ENCODE results near the gene PAX9.
A peak's percentile ranks its signal among the peaks of the same experiment; 100 is the strongest.

PAX9 gene

GRCh38 chr14:36661506-36662257, at the start of gene PAX9:
Gene PAX9 (plus strand): TSS chr14:36661860. CDS start chr14:36662090, 230 bp downstream.
- peaks cover 0 to 4% (median 0%) of the 10 kb centered on the region in 11 experiments; a peak in 1 of 22 replicates for H3K36me3 ChIP-seq
- peaks cover 0 to 8% (median 3%) of the 10 kb centered on the region in 11 experiments; a peak in 4 of 22 replicates for H4K20me1 ChIP-seq
- peak within 1 kb of the TSS; percentile 59 to 79 (median 68) for H3K4me2 ChIP-seq
- peaks cover 48 to 62% (median 52%) of the 10 kb centered on the region in 11 experiments for H3K27me3 ChIP-seq
- no peak within 1 kb of the TSS for H3K27ac ChIP-seq
- H3K4me1 ChIP-seq: peaks cover 20 to 36% (median 29%) of the 10 kb centered on the region in 10 experiments
- no peak for TF ChIP-seq Cebpa-rat (IDR thresholded peaks at IDR 0.05)
- H3K9me3 ChIP-seq (replicated peaks in 1 of 11): peaks cover 39 to 65% (median 54%) of the 10 kb centered on the region in 11 experiments
- peak within 1 kb of the TSS in 9 of 10 experiments; percentile 9 to 62 (median 44); a peak in 14 of 20 replicates for H3K4me3 ChIP-seq
- no peak within 1 kb of the TSS for H3K9ac ChIP-seq

GRCh38 chr14:36617824-36618223, 43.8 kb upstream of the PAX9 start:
- no peak overlapping the region for H3K4me2 ChIP-seq
- peaks cover 0 to 4% (median 0%) of the 10 kb centered on the region in 10 experiments; a peak in 4 of 20 replicates for H3K4me1 ChIP-seq
- H3K27ac ChIP-seq: no peak overlapping the region
- no peaks in the 10 kb centered on the region for H3K36me3 ChIP-seq
- H4K20me1 ChIP-seq: no peaks in the 10 kb centered on the region
- no peaks in the 10 kb centered on the region for H3K27me3 ChIP-seq
- H3K9me3 ChIP-seq (replicated peaks in 1 of 11): peaks cover 0 to 15% (median 5%) of the 10 kb centered on the region in 11 experiments; a peak in 8 of 22 replicates
- H3K4me3 ChIP-seq: no peak overlapping the region
- H3K9ac ChIP-seq: no peak overlapping the region
- TF ChIP-seq Cebpa-rat (IDR thresholded peaks at IDR 0.05): no peak

- no peak overlapping the region for H3K9ac ChIP-seq
- no peaks in the 10 kb centered on the region for H3K27me3 ChIP-seq
- H3K4me1 ChIP-seq: peaks cover 0 to 4% (median 0%) of the 10 kb centered on the region in 10 experiments; a peak in 4 of 20 replicates
- H3K27ac ChIP-seq: no peak overlapping the region
- H3K4me3 ChIP-seq: no peak overlapping the region
- no peak for TF ChIP-seq Cebpa-rat (IDR thresholded peaks at IDR 0.05)
- H3K4me2 ChIP-seq: no peak overlapping the region
- H3K36me3 ChIP-seq: no peaks in the 10 kb centered on the region
- no peaks in the 10 kb centered on the region for H4K20me1 ChIP-seq
- H3K9me3 ChIP-seq (replicated peaks in 1 of 11): peaks cover 0 to 15% (median 5%) of the 10 kb centered on the region in 11 experiments; a peak in 8 of 22 replicates
These were observed 43.0 kb upstream of the PAX9 start for GRCh38 chr14:36618641-36619040.

GRCh38 chr14:36619131-36619530, 42.5 kb upstream of the PAX9 start:
- Histone ChIP-seq H3K4me3 (no peak overlapping the region), H3K36me3 (no peaks in the 10 kb centered on the region), H3K4me1 (peaks cover 0 to 4% (median 0%) of the 10 kb centered on the region in 10 experiments; a peak in 3 of 20 replicates), H4K20me1 (no peaks in the 10 kb centered on the region), H3K4me2 (no peak overlapping the region), H3K9ac (no peak overlapping the region), H3K27me3 (no peaks in the 10 kb centered on the region), H3K27ac (no peak overlapping the region), H3K9me3 (replicated peaks in 1 of 11) (peaks cover 0 to 14% (median 5%) of the 10 kb centered on the region in 11 experiments; a peak in 8 of 22 replicates)
- TF ChIP-seq Cebpa-rat (IDR thresholded peaks at IDR 0.05): no peak

GRCh38 chr14:36619853-36620252, 41.8 kb upstream of the PAX9 start:
- H3K36me3 ChIP-seq: no peaks in the 10 kb centered on the region
- no peaks in the 10 kb centered on the region for H3K27me3 ChIP-seq
- peaks cover 0 to 14% (median 5%) of the 10 kb centered on the region in 11 experiments; a peak in 6 of 22 replicates for H3K9me3 ChIP-seq (replicated peaks in 1 of 11)
- no peak overlapping the region for H3K9ac ChIP-seq
- no peak for TF ChIP-seq Cebpa-rat (IDR thresholded peaks at IDR 0.05)
- H3K4me2 ChIP-seq: no peak overlapping the region
- H4K20me1 ChIP-seq: no peaks in the 10 kb centered on the region
- H3K4me3 ChIP-seq: no peak overlapping the region
- no peak overlapping the region for H3K27ac ChIP-seq
- peaks cover 0 to 4% (median 0%) of the 10 kb centered on the region in 10 experiments; a peak in 3 of 20 replicates for H3K4me1 ChIP-seq

GRCh38 chr14:36625014-36625413, 36.6 kb upstream of the PAX9 start:
- Histone ChIP-seq H3K4me3 (no peak overlapping the region), H3K9me3 (replicated peaks in 1 of 11) (peaks cover 0 to 14% (median 5%) of the 10 kb centered on the region in 11 experiments; a peak in 6 of 22 replicates), H3K4me2 (no peak overlapping the region), H3K27ac (no peak overlapping the region), H3K4me1 (no peaks in the 10 kb centered on the region), H3K36me3 (no peaks in the 10 kb centered on the region), H3K27me3 (no peaks in the 10 kb centered on the region), H3K9ac (no peak overlapping the region), H4K20me1 (no peaks in the 10 kb centered on the region)
- TF ChIP-seq Cebpa-rat (IDR thresholded peaks at IDR 0.05): no peak

GRCh38 chr14:36625436-36625835, 36.2 kb upstream of the PAX9 start:
- no peak overlapping the region for H3K4me2 ChIP-seq

GRCh38 chr14:36626151-36626550, 35.5 kb upstream of the PAX9 start:
- Histone ChIP-seq H3K4me1 (no peaks in the 10 kb centered on the region), H3K27ac (no peak overlapping the region), H3K27me3 (no peaks in the 10 kb centered on the region), H3K4me3 (no peak overlapping the region), H3K9ac (no peak overlapping the region), H4K20me1 (no peaks in the 10 kb centered on the region), H3K4me2 (no peak overlapping the region), H3K9me3 (replicated peaks in 1 of 11) (peaks cover 0 to 7% (median 3%) of the 10 kb centered on the region in 11 experiments; a peak in 3 of 22 replicates), H3K36me3 (no peaks in the 10 kb centered on the region)
- TF ChIP-seq Cebpa-rat (IDR thresholded peaks at IDR 0.05): no peak

More at GRCh38 chr14:36625436-36625835, 36.2 kb upstream of the PAX9 start:
- H3K9ac ChIP-seq: no peak overlapping the region
- H3K9me3 ChIP-seq (replicated peaks in 1 of 11): peaks cover 0 to 13% (median 5%) of the 10 kb centered on the region in 11 experiments; a peak in 6 of 22 replicates
- H3K36me3 ChIP-seq: no peaks in the 10 kb centered on the region
- TF ChIP-seq Cebpa-rat (IDR thresholded peaks at IDR 0.05): no peak
- H3K27ac ChIP-seq: no peak overlapping the region
- no peaks in the 10 kb centered on the region for H3K4me1 ChIP-seq
- no peaks in the 10 kb centered on the region for H3K27me3 ChIP-seq
- no peaks in the 10 kb centered on the region for H4K20me1 ChIP-seq
- no peak overlapping the region for H3K4me3 ChIP-seq

- H3K9me3 ChIP-seq (replicated peaks in 1 of 11): no peaks in the 10 kb centered on the region
- no peak for TF ChIP-seq Cebpa-rat (IDR thresholded peaks at IDR 0.05)
- H3K36me3 ChIP-seq: no peaks in the 10 kb centered on the region
- H3K9ac ChIP-seq: no peak overlapping the region
- H3K4me2 ChIP-seq: no peak overlapping the region
- no peak overlapping the region for H3K4me3 ChIP-seq
- H3K4me1 ChIP-seq: no peaks in the 10 kb centered on the region
- no peaks in the 10 kb centered on the region for H3K27me3 ChIP-seq
- no peak overlapping the region for H3K27ac ChIP-seq
- H4K20me1 ChIP-seq: no peaks in the 10 kb centered on the region
These were observed 33.7 kb upstream of the PAX9 start for GRCh38 chr14:36627981-36628380.
